HG02798 (cell line): ENCODE results near the gene HAUS8.
"Not testable (repeated sequence)": the region's sequence is repeated elsewhere in the genome, so short reads cannot be mapped to it uniquely, and the experiment has no call there.

ENCODE experiments used
- ATAC-seq: cut with Tn5 transposase; IDR thresholded peaks from one replicate; pipeline ENCODE4 v1.9.1; 2021; ENCODE audit warnings: mild to moderate bottlenecking; ENCODE audit not compliant: unreplicated experiment, poor library complexity

Gene HAUS8

GRCh38 chr19:17103177-17103576 is 27.9 kb upstream of the HAUS8 start:
- ATAC-seq = no peak

- no peak for ATAC-seq
These were observed 26.7 kb upstream of the HAUS8 start for GRCh38 chr19:17101686-17102628.

GRCh38 chr19:17098326-17098725 is 23.1 kb upstream of the HAUS8 start:
- ATAC-seq = no peak

- ATAC-seq = no peak
These were observed 22.4 kb upstream of the HAUS8 start for GRCh38 chr19:17097593-17098126.

- ATAC-seq = no peak
These were observed 20.1 kb upstream of the HAUS8 start for GRCh38 chr19:17095141-17095919.

GRCh38 chr19:17094694-17095093 is 19.4 kb upstream of the HAUS8 start:
- ATAC-seq = not testable (repeated sequence)

- no peak for ATAC-seq
These were observed 17.4 kb upstream of the HAUS8 start for GRCh38 chr19:17092696-17093095.

- ATAC-seq = no peak
These were observed 16.6 kb upstream of the HAUS8 start for GRCh38 chr19:17091758-17092333.

GRCh38 chr19:17090583-17090982 is 15.3 kb upstream of the HAUS8 start:
- ATAC-seq = no peak

- ATAC-seq = no peak
These were observed 13.3 kb upstream of the HAUS8 start for GRCh38 chr19:17088552-17088951.

- no peak for ATAC-seq
These were observed 11.6 kb upstream of the HAUS8 start for GRCh38 chr19:17086834-17087233.

GRCh38 chr19:17086120-17086519 is 10.9 kb upstream of the HAUS8 start:
- ATAC-seq = no peak

GRCh38 chr19:17081672-17082630 is 6.7 kb upstream of the HAUS8 start:
- ATAC-seq = no peak

GRCh38 chr19:17080440-17080801 is 5.2 kb upstream of the HAUS8 start:
- ATAC-seq = no peak

GRCh38 chr19:17079710-17080439 is 4.6 kb upstream of the HAUS8 start:
- ATAC-seq = peak; percentile 31

GRCh38 chr19:17078920-17079709 is 3.9 kb upstream of the HAUS8 start:
- no peak for ATAC-seq

GRCh38 chr19:17078036-17078919 is 3.0 kb upstream of the HAUS8 start:
- no peak for ATAC-seq
